ENCODE data around the gene TUBD1.
"Not testable (repeated sequence)": the region's sequence is repeated elsewhere in the genome, so short reads cannot be mapped to it uniquely, and the experiment has no call there.

The TUBD1 gene

DNA sequence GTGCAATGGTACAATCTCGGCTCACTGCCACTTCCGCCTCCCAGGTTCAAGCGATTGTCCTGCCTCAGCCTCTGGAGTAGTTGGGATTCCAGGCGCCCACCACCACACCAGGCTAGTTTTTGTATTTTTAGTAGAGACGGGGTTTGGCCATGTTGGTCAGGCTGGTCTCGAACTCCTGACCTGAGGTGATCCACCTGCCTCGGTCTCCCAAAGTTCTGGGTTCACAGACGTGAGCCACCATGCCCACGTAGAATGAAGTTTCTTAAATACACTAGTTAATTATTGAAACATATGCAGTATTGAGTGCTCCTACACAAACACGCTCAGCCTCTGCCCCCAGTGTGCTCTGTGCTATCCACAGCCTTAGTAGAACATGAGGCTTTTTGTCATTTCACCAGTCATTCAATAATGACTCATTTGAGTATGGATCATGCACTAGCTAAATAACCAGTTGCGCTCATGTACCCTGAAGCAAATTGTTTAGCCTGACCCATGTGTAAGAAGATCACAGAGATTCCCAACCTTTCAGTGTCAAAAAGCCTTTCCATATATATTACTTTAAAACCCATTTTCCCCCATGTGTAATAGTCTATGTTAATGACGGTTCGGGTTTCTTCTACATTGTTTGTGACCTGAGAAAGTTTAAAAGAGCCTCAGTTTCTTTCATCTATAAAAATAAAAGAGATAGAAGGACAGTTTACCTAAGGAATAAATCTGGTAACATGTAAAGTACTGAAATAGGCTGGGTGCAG lies 49.7 kb downstream of the TUBD1 start:
- DNase-seq: peak; percentile 45

DNA sequence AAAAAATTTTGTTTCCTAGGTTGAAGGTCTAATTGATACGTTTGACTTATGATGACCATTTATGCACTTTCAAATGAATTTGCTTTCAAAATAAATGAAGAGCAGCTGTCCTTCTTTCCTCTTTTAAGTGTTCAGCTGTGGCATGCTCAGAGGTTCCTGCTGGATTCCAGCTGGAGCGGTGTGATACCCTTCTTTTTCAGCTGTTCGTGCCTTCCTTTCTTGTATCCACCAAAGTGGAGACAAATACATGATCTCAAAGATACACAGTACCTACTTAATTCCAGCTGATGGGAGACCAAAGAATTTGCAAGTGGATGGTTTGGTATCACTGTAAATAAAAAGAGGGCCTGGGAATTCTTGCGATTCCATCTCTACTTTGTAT lies 50.9 kb downstream of the TUBD1 start:
- DNase-seq: not testable (repeated sequence)

DNA sequence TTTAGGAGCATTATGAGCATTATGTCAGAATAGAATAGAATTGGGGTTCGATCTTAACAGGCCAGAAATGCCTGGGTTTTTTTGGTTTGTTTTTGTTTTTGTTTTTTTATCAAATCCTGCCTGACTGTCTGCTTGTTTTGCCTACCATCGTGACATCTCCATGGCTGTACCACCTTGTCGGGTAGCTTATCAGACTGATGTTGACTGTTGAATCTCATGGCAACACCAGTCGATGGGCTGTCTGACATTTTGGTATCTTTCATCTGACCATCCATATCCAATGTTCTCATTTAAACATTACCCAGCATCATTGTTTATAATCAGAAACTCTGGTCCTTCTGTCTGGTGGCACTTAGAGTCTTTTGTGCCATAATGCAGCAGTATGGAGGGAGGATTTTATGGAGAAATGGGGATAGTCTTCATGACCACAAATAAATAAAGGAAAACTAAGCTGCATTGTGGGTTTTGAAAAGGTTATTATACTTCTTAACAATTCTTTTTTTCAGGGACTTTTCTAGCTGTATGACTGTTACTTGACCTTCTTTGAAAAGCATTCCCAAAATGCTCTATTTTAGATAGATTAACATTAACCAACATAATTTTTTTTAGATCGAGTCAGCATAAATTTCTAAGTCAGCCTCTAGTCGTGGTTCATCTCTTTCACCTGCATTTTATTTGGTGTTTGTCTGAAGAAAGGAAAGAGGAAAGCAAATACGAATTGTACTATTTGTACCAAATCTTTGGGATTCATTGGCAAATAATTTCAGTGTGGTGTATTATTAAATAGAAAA lies 51.5 kb downstream of the TUBD1 start:
- not testable (repeated sequence) for DNase-seq

DNA sequence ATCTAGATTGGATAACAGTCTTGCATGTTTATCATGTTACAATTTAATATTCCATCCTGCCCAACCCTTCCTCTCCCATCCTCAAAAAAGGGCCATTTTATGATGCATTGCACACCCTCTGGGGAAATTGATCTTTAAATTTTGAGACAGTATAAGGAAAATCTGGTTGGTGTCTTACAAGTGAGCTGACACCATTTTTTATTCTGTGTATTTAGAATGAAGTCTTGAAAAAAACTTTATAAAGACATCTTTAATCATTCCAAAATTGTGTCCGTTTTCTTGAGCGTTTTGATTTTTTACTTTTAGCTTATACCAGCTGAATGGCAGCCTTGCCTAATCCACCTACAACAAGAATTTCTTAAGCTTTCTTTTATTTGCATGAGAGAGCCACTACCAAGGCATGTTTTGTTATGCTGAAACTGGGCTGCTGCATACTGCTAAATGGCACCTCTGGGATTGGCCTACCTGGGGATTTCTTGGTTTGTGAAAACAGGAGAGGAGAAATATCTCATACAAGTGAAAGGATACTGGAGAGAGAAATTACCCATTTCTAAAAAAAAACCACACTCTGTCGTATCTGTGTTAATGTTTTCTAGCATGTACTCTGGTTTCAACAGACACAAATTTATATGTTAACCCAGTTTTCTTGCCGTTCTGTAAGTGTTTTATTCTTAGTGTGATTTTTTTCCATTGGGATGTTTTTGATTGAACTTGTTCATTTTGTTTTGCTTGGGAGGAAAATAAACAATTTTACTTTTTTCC lies 52.2 kb downstream of the TUBD1 start:
- no peak for DNase-seq

DNA sequence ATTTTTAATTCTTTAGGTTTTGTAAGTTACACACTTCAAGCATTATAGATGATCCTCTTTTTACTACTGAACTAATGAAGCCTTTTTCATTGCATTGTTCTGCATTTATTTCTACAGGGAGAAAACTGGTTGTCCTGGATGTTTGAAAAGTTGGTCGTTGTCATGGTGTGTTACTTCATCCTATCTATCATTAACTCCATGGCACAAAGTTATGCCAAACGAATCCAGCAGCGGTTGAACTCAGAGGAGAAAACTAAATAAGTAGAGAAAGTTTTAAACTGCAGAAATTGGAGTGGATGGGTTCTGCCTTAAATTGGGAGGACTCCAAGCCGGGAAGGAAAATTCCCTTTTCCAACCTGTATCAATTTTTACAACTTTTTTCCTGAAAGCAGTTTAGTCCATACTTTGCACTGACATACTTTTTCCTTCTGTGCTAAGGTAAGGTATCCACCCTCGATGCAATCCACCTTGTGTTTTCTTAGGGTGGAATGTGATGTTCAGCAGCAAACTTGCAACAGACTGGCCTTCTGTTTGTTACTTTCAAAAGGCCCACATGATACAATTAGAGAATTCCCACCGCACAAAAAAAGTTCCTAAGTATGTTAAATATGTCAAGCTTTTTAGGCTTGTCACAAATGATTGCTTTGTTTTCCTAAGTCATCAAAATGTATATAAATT lies 53.0 kb downstream of the TUBD1 start:
- DNase-seq: no peak

DNA sequence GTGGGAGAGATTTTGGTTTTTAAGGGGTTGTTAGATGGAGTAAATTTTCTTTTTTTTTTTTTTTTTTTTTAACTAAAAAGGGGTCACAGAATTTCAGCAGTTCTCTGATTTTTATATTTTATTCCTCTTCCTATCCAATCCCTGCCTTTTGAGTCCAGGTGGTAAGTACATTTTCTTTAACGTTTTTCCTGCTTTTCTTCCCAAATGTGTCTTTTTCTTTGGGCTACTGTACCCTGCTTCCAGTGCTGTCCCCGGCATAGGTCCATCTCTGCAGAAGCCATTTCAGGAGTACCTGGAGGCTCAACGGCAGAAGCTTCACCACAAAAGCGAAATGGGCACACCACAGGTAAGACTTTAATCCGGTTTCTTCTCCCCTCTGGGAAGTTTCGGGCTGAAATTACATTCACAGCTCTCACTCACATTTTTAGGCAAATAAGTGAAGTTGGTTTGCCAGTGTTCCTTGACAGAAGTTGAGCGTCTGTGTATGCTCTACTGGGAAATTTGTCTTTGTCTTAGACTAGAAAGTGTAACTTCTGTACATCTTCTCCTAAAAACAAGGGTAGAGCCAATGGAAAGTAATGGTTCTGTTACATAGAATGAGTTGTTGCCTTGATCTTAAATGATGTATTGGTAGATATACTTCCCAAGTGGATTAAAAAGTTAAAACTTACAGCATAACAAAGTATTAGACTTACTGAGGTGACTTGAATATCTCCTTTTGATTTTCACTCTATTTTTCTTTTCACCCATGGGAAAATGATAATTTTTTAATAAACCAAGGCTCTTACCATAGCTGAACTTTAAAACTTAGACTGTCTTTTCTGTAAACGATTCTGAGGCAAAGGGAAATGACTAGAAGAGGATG lies 54.5 kb downstream of the TUBD1 start:
- DNase-seq: no peak

DNA sequence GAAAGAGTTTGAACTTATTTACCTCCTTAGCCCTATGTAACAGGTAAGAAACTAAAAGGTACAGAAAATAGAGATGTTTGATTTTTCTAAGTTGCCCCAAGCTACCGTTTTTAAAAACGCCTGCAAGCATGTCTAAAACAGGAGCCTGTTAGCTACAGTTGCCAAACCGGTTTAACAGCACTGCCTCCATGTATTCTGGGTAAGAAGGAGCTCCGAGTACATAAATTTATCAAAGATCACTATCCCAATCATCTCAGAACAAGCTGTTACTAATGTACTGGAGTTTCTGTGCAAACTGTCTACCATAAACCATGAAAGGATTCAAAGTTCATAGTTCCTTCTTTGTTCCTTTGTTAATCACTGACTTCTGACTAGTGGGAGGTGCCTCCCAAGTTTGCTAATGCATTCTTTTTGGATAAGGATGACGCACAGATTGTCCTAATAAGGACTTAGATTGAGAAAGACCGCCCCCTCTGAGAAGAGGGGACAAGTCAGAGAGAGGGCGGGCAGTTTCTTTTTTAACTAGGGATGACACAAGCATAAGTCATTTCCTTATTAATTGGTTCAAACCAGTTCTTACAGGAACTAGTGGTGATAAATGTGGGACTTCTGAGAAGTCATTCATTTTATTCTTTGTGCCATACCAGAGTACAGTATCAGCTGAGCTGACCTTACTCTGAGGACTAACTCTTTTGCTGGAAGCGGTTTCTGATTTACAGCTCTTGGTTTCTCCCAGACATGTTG lies 55.3 kb downstream of the TUBD1 start:
- DNase-seq: peak; percentile 44

DNA sequence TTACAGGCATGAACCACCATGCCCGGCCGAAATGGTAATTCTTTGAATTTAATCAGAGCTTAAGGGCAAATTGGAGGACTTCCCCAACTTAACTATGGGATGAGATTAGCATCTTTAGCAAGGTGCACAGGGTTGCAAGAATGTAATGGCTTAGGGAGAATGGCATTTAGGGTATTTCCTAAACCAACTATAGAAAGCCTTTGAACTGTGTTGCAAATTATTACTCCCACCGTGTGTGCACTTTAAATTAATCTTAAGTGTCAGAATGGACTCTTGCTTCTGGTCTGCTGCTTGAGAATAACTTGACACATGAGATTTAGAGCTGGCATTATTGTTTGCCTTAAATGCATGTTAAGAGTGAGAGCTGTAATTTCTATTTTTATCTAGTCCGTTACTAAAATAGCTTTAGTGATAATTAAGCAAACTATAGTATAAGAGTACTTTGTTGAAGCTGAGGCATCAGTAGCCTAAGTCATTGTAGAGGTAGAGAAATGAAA lies 59.8 kb downstream of the TUBD1 start:
- no peak for DNase-seq

DNA sequence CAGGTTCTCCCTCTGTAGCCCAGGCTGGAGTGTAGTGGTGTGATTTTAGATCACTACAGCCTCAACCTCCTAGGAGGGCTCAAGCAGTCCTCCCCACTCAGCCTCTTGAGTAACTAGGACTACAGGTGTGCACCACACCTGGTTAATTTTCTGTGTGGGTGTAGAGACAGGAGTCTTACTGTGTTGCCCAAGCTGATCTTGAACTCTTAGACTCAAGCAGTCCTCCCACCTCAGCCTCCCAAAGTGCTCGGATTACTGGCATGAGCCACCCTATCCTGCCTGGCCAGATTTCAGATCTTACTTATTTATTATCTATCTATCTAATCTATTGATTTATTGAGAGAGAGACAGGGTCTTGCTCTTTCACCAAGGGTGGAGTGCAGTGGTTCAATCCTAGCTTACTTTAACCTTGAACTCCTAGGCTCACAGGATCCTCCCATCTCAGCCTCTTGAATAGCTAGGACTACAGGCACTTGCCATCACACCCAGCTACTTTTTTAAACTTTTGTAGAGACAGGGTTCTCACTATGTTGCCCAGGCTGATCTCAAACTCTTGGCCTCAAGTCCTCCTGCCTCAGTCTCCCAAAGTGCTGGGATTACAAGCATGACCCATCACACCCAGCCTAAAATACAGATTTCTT lies 61.8 kb downstream of the TUBD1 start:
- DNase-seq: no peak

DNA sequence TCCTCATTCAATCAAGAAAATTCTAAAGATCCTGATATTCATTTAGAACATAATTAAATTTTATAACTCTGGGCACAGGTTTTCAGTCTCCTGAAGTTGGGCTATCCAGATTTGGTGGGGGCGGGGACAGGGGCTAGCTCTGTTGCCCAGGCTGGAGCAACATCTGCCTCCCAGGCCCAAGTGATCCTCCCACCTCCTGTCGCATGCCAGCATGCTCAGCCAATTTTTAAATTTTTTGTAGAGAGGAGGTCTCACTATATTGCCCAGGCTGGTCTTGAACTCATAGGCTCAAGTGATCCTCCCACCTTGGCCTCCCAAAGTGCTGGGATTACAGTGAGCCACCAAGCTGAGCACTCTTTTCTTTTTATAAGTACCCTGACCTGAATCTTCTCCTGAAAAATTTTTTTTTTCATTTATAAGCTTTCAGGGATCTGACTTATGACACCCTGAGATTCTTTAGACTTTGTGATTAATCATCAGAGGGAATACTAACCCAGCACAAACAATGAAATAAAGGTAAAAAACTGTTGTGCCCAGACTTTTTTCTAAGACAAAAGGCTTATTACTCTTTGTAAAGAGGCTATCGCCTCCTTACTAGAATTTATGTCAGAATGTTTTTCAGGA lies 62.6 kb downstream of the TUBD1 start:
- no peak for DNase-seq

DNA sequence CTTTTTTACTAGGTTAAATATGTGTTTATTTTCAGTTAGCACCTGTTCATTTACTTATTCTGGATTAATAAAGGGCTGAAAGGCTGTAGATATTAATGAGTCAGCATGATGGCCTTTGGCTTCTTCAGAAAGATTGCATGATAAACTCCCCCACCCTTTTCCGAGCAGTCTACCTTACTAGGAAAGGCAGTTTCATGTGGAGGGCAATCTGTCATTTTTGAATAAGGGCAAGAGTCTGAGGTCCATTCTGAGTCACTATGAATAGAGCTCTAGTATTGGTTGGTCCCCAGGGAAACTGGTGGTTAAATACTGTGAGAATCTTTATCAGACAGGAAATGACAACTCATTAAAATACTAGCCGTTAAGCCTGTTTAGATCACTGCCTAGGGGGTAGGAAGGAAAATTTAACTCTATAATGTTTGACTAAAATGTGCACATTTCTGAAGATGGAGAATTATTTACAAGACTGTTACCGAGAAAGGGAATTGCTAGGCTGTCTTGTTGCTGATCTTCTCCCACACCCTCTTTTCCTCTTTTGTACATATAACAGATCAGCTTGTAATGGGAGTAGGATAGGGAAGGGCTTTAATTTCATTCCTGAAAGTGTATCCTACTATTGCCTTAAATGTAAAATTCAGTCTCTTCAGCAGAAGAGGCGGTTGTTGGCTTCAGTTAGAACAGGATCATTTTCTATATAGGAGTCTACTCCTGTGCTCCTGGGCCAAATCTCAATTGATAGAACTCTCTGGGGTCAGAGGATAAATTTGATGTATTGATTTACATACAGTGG lies 63.3 kb downstream of the TUBD1 start:
- no peak for DNase-seq

DNA sequence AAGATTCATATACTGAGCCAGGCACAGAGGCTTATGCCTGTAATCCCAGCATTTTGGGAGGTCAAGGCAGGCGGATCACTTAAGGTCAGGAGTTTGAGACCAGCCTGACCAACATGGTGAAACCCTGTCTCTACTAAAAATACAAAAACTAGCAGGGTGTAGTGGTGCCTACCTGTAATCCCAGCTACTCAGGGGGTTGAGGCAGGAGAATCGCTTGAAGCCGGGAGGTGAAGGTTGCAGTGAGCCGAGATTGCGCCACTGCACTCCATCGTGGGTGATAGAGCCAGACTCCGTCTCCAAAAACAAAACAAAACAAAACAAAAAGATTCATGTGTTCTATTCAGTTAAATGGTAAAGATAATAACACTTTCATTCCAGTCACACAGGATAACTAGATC lies 63.9 kb downstream of the TUBD1 start:
- not testable (repeated sequence) for DNase-seq

DNA sequence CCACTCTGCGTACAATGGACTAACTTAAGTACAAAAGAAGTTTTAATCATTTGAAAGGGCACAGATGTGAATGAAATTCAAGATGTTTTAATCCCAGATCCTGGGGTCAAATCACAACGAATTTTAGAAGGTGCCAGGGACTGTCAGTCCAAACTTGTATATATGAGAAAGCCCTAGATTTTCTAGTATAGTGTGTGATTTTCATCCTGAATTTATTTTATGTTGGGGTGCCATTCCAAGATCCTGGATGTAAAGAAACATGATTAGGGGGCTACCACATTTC lies 64.3 kb downstream of the TUBD1 start:
- DNase-seq: no peak

DNA sequence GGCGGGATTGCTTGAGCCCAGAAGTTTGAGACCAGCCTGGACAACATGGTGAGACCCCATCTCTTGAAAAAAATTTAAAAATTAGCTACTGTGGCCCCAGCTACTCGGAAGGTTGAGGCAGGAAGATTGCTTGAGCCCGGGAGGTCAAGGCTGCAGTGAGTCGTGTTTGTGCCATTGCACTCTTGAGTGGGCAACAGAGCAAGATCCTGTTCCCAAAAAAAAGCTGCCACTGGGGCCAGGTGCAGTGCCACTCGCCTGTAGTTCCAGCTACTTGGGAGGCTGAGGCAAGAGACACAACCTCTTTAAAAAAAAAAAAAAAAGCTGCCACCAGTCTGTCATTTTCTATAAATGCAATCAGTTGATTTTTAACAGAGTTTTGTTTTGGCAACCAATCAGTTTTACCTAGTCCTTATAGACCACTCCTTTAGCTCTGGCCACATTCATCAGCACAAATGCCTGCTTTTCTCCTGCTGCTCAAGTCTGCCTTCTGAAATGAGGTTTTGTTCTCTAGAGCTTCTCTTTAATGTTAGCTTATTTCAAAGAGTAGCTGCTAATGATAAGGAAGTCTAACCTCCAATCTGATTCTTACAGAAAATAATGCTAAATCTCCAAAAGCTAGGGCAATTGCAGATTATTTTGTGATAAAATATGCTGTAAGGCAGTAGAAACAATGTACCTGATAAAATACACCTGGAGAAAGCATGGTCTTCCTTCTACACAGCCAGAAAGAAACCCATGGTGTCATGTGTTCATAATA lies 64.8 kb downstream of the TUBD1 start:
- no peak for DNase-seq

DNA sequence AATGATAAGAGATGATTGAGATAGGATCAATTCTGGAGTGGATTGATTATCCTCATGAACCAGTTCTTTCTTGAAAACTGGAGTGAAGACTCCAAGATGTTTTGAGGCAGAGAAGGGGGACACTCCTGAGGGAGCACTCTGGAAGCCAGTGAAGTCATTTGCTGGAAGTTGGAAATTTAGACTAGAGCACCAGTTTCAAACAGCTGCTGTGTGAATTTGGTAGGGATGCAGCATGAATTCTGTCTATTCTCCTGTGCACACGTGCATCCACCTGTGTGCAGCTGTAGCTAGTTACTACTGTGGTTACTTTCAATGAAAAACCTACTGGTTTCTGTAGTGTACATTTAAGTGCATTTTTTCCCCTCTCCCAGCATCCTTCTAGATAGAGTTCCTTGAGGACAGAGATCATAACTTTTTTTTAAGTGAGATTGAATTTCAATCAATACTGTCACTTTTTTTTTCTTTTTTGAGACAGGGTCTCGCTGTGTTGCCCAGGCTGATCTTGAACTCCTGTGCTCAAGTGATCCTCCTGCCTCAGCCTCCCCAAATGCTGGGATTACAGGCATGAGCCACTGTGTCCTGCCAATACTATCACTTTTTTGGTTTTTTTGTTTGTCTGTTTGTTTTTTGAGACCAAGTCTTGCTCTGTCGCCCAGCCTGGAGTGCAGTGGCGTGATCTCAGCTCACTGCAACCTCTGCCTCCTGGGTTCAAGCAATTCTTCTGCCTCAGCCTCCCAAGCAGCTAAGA lies 65.9 kb downstream of the TUBD1 start:
- no peak for DNase-seq

DNA sequence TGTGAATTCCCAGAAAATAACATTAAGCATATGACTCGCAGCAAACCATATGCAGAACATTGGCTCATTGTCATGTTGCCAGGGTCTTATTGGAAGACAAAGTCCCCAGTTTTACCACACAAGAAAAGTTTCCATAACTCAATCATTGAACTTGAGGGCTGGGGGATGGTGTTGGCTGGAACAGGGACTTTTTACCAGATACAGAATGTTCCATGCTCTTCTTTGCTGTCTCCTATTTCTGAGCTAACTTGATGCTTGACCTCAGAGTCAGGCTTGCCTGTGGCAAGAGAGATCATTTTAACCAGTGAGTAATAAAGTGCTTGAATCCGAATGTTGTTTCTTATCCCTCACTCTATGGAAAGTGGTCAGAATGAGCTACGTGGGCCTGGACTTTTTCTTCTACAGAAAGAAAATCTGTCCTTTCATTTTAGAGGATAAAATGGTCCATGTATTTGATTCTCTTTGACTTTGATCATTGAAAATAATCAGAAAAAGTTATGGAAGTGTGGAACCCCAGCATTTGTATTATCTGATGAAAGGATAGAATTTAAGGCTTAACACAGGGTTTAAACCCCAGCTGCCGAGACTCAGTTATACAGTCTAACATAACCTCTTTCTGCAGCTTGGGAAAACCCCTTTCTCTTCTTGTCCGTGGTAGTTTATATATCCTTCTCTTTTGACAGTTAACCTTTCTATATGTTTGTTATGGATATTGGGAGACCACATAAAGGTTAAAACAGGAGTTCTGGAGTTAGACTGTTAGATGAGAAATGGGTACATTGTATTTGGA lies 67.0 kb downstream of the TUBD1 start:
- no peak for DNase-seq

DNA sequence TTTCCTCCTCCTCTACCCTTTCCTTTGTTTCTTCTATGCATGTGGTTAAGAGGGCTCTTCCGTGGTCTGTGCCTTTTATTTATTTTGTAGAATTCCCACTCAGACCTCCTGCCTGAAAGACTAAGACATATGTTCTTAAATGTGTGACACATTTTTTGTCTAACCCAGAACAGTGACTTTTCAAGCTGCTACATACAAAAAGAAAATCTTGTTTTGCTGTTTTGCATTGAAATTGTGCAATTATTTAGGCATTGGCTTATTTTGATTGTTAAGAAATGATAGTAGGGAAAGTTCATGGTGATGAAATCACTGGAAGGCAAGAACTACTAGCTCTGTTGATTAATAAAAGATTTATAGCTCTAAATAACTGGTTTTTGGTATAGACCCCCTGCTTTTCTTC lies 76.8 kb downstream of the TUBD1 start:
- DNase-seq: no peak
